Skeletal muscle tissue (tissue), 4 donors: Measurements from ENCODE around the gene PIK3C2G. TPM values are rescaled to one million over a fixed set of nuclear protein-coding genes. Genes with fewer than 3 reads are reported as not detected.

ENCODE experiments used
- H3K27ac ChIP-seq: one replicate; pipeline ENCODE4 v1.7.0; 2013; ENCODE audit warnings: mild to moderate bottlenecking, low read depth, low read length, inconsistent platforms
- H3K27me3 ChIP-seq, 3 donors: one replicate each; pipeline ENCODE4 v1.7.0; 2013; ENCODE audit warnings: low read length in 3 of 3; ENCODE audit not compliant: control insufficient read depth in 3 of 3, insufficient read depth in 3 of 3
- H3K36me3 ChIP-seq, 3 donors: one replicate each; pipeline ENCODE4 v1.7.0; 2013; ENCODE audit warnings: low read length in 3 of 3; ENCODE audit not compliant: control insufficient read depth in 3 of 3, insufficient read depth in 3 of 3
- H3K4me1 ChIP-seq, 3 donors: one replicate each; pipeline ENCODE4 v1.7.0; 2013; ENCODE audit warnings: low read length in 3 of 3, mild to moderate bottlenecking in 3 of 3; ENCODE audit not compliant: control insufficient read depth in 3 of 3, insufficient read depth in 3 of 3
- H3K4me3 ChIP-seq, 3 donors: one replicate each; pipeline ENCODE4 v1.7.0; 2013; ENCODE audit warnings: low read length in 3 of 3
- H3K9ac ChIP-seq, 3 donors: one replicate each; pipeline ENCODE4 v1.7.0; 2013; ENCODE audit warnings: low read length in 3 of 3, mild to moderate bottlenecking in 3 of 3, moderate library complexity in 2 of 3, low read depth in 1 of 3
- H3K9me3 ChIP-seq, 3 donors: one replicate each; pipeline ENCODE4 v1.7.0; 2013; ENCODE audit warnings: low read length in 3 of 3; ENCODE audit not compliant: control insufficient read depth in 3 of 3
- total RNA-seq: library from RNA; depleted of rRNA; stranded (reverse); fragments of >200 nt; gene quantifications from one replicate; pipeline ENCODE4 v1.2.3, GENCODE V29; 2014
- donor health status: Osteomylitis.

PIK3C2G gene
- total RNA-seq, 1 donor from 2014 or later: 0.52 TPM

DNA sequence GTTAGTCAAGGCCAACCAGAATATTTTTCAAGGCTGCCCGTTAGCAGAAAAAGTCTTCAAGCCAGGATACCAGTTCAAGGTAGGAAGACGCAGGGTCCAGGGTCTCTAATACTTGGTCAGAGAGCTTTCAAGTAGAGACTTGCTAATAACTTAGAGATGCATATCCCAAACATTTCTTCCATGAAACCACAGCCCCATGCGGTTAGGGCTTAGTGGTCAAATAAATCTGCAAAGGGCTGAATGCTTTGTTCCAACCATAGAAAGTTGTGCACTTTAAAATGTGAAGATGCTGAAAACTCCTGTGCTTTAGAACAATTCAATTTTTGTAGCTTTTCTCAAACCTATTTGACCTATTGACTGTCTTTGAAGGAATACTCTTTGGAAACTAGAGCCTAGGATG is 208.9 kb downstream of the PIK3C2G start:
- Histone ChIP-seq H3K9me3 (no peaks in the 10 kb centered on the region), H3K9ac (no peak overlapping the region), H3K27ac (no peak overlapping the region), H3K36me3 (no peaks in the 10 kb centered on the region), H3K27me3 (no peaks in the 10 kb centered on the region), H3K4me1 (no peaks in the 10 kb centered on the region), H3K4me3 (no peak overlapping the region)

GRCh38 chr12:18472304-18472703 is 211.0 kb downstream of the PIK3C2G start:
- no peak overlapping the region for H3K4me3 ChIP-seq
- H3K27me3 ChIP-seq: no peaks in the 10 kb centered on the region

DNA sequence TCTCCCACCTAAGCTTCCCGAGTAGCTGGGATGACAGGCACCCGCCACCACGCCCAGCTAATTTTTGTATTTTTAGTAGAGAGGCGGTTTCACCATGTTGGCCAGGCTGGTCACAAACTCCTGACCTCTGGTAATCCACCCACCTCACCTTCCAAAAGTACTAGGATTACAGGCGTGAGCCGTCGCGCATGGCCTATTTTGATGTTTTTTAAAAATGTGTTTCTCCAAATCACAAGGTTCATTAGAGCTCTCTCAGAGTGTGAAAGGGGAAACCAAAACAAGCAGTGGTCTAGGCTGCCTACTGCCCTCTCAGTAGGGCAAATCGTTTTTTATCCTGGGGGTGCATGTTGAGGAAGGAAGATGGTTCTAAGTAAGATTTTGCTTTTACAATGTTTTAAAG is 211.5 kb downstream of the PIK3C2G start:
- Histone ChIP-seq H3K4me3 (no peak overlapping the region), H3K9me3 (no peaks in the 10 kb centered on the region), H3K9ac (no peak overlapping the region), H3K27me3 (no peaks in the 10 kb centered on the region), H3K36me3 (no peaks in the 10 kb centered on the region), H3K4me1 (no peaks in the 10 kb centered on the region), H3K27ac (no peak overlapping the region)

More at GRCh38 chr12:18472304-18472703, 211.0 kb downstream of the PIK3C2G start:
- no peak overlapping the region for H3K27ac ChIP-seq
- no peak overlapping the region for H3K9ac ChIP-seq
- H3K36me3 ChIP-seq: no peaks in the 10 kb centered on the region
- H3K4me1 ChIP-seq: no peaks in the 10 kb centered on the region
- no peaks in the 10 kb centered on the region for H3K9me3 ChIP-seq

GRCh38 chr12:18476861-18477260 is 215.5 kb downstream of the PIK3C2G start:
- H3K9me3 ChIP-seq: no peaks in the 10 kb centered on the region

DNA sequence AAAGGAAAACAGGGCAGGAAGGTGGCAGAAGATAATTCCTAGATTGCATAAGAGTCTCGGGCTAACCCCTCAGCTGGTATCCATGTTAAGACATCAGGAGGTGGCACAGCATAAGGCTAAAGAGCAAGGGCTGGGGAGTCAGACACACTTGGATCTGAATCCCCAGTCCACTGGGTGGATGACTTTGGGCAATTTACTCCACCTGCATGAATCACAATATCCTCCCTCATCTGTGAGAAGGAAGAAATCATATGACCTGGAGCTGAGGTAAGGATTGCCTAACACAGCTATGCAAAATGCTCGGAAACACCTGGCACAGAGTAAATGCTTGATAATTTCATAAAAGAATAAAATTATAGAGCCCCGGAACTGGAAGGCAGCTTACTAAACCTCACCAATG is 217.9 kb downstream of the PIK3C2G start:
- H3K4me3 ChIP-seq: no peak overlapping the region
- no peak overlapping the region for H3K27ac ChIP-seq

More at GRCh38 chr12:18476861-18477260, 215.5 kb downstream of the PIK3C2G start:
- Histone ChIP-seq H3K9ac (no peak overlapping the region), H3K36me3 (no peaks in the 10 kb centered on the region), H3K27me3 (no peaks in the 10 kb centered on the region), H3K4me3 (no peak overlapping the region), H3K27ac (no peak overlapping the region), H3K4me1 (no peaks in the 10 kb centered on the region)

GRCh38 chr12:18482601-18483120 is 221.3 kb downstream of the PIK3C2G start:
- Histone ChIP-seq H3K9ac (no peak overlapping the region), H3K4me3 (no peak overlapping the region), H3K36me3 (no peaks in the 10 kb centered on the region), H3K27me3 (no peaks in the 10 kb centered on the region), H3K27ac (no peak overlapping the region), H3K9me3 (no peaks in the 10 kb centered on the region), H3K4me1 (no peaks in the 10 kb centered on the region)

More for the DNA sequence above, 217.9 kb downstream of the PIK3C2G start:
- no peaks in the 10 kb centered on the region for H3K27me3 ChIP-seq
- H3K9me3 ChIP-seq: no peaks in the 10 kb centered on the region
- no peak overlapping the region for H3K9ac ChIP-seq
- H3K4me1 ChIP-seq: no peaks in the 10 kb centered on the region
- no peaks in the 10 kb centered on the region for H3K36me3 ChIP-seq

DNA sequence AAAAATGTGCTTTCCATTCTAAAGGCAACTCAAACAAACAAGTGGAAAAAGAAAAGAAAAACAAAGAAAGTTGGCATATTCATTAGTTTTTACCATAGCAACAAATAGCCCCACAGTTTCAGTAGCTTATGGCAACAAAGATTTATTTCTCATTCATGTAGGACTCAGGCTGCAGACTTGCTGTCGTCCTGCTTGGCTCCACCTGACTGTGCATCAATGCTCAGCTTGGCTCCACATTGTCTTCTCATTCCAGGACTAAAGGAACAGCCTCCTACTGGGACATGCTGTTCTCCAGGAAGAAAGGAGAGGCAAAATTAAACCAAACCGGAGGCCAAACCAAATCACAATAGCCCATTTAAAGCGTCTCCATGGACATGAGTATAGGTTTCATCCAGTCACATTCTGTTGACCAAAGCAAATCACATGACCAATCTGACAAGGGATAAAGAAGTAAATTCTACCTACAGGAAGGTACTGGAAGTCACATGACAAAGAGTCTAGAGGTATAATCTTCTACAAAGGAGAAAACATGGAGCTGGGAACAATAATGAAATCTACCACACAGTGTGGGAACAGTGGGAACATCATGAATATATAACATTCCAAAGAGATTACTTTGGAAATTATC is 222.5 kb downstream of the PIK3C2G start:
- Histone ChIP-seq H3K36me3 (no peaks in the 10 kb centered on the region), H3K27ac (no peak overlapping the region), H3K9ac (no peak overlapping the region), H3K4me1 (no peaks in the 10 kb centered on the region), H3K9me3 (no peaks in the 10 kb centered on the region), H3K4me3 (no peak overlapping the region), H3K27me3 (no peaks in the 10 kb centered on the region)

DNA sequence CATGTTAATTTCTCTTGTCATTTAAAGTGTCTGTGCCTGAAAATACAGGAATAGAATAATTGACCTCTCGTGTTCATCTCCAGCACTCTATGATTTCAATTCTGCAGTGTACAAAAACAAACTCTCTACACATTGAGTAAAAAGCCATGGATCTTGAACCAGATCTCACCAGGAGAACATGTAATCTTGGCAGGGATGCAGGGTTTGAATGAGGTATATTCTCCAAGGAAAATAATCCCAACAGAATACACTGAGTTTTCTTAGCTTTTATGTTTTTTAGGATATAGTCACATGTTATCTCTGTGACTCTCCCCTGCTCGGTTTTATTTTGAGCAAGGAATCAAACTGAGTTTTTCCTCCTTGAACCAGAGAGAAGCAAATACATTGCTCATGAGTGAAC is 224.7 kb downstream of the PIK3C2G start:
- no peaks in the 10 kb centered on the region for H3K4me1 ChIP-seq
- H3K9me3 ChIP-seq: no peaks in the 10 kb centered on the region
- no peaks in the 10 kb centered on the region for H3K27me3 ChIP-seq
- H3K4me3 ChIP-seq: no peak overlapping the region
- H3K9ac ChIP-seq: no peak overlapping the region
- H3K27ac ChIP-seq: no peak overlapping the region
- no peaks in the 10 kb centered on the region for H3K36me3 ChIP-seq

DNA sequence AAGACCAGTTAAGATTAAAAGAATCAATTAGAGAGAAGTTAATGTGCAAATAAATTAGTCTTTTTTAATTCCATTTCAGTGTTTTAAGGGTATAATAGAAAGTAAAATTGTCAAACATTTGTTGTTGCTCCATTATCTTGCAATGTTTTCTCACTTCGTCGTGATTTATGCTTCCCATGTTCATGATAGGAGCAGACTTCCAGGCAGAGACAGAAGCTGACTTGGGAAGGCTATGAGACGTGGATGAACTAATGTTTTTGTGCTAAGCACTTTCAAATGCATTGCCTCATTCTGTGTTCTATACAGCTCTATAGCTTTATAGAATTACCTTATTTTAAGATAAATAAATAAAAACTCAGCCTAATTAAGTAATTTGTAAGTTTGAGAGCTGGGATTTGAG is 226.2 kb downstream of the PIK3C2G start:
- Histone ChIP-seq H3K36me3 (no peaks in the 10 kb centered on the region), H3K4me1 (no peaks in the 10 kb centered on the region), H3K4me3 (no peak overlapping the region), H3K27me3 (no peaks in the 10 kb centered on the region), H3K9ac (no peak overlapping the region), H3K27ac (no peak overlapping the region), H3K9me3 (no peaks in the 10 kb centered on the region)

- no peak overlapping the region for H3K4me3 ChIP-seq
- no peaks in the 10 kb centered on the region for H3K9me3 ChIP-seq
- H3K9ac ChIP-seq: no peak overlapping the region
- no peaks in the 10 kb centered on the region for H3K4me1 ChIP-seq
- H3K27me3 ChIP-seq: no peaks in the 10 kb centered on the region
- H3K27ac ChIP-seq: no peak overlapping the region
- no peaks in the 10 kb centered on the region for H3K36me3 ChIP-seq
These were observed 231.2 kb downstream of the PIK3C2G start for GRCh38 chr12:18492372-18493025.
